Measurements from ENCODE around the gene NT5C1A. TPM values are rescaled to one million over a fixed set of nuclear protein-coding genes. Genes with fewer than 3 reads are reported as not detected.

The NT5C1A gene
- total RNA-seq, 2 donors from 2014 or later = 2.3 to 3.1 TPM

GRCh38 chr1:39681294-39681693, 9.4 kb upstream of the NT5C1A start:
- DNase-seq (no peak), ATAC-seq (no peak)
- H3K4me3 ChIP-seq = no peak overlapping the region
- no peaks in the 10 kb centered on the region for H3K4me1 ChIP-seq
- WGBS, 2 donors = 77 to 81% methylated on average over 3 of the region's 3 CpGs
- no peak overlapping the region for H3K27ac ChIP-seq
- H3K36me3 ChIP-seq (replicated peaks in 1 of 2; ENCODE audit: insufficient read depth in 1 of 2, low read depth in 2 of 2) = no peaks in the 10 kb centered on the region
- intact Hi-C loops (cut with DNase I) = no loop called here
- no peaks in the 10 kb centered on the region for H3K9me3 ChIP-seq
- H3K27me3 ChIP-seq = peaks cover 0 to 4% of the 10 kb centered on the region in 2 donors
- no peak for TF ChIP-seq POLR2A (IDR thresholded peaks at IDR 0.05)
- no peak for TF ChIP-seq CTCF (IDR thresholded peaks at IDR 0.05)

GRCh38 chr1:39680751-39681150, 8.8 kb upstream of the NT5C1A start:
- no peaks in the 10 kb centered on the region for H3K4me1 ChIP-seq
- TF ChIP-seq POLR2A (IDR thresholded peaks at IDR 0.05) (no peak), CTCF (IDR thresholded peaks at IDR 0.05) (no peak)
- WGBS, 2 donors = 71 to 72% methylated on average over 4 of the region's 4 CpGs
- H3K27ac ChIP-seq = no peak overlapping the region
- intact Hi-C loops (cut with DNase I) = no loop called here
- ATAC-seq (no peak), DNase-seq (no peak)
- H3K36me3 ChIP-seq (replicated peaks in 1 of 2; ENCODE audit: insufficient read depth in 1 of 2, low read depth in 2 of 2) = no peaks in the 10 kb centered on the region
- no peak overlapping the region for H3K4me3 ChIP-seq
- H3K27me3 ChIP-seq = peaks cover 0 to 4% of the 10 kb centered on the region in 2 donors
- no peaks in the 10 kb centered on the region for H3K9me3 ChIP-seq

GRCh38 chr1:39679821-39680220, 7.9 kb upstream of the NT5C1A start:
- TF ChIP-seq POLR2A (IDR thresholded peaks at IDR 0.05) (no peak), CTCF (IDR thresholded peaks at IDR 0.05) (no peak)
- DNase-seq = no peak
- Histone ChIP-seq H3K27me3 (peaks cover 0 to 4% of the 10 kb centered on the region in 2 donors), H3K36me3 (replicated peaks in 1 of 2; ENCODE audit: insufficient read depth in 1 of 2, low read depth in 2 of 2) (no peaks in the 10 kb centered on the region), H3K4me1 (no peaks in the 10 kb centered on the region), H3K4me3 (no peak overlapping the region), H3K9me3 (no peaks in the 10 kb centered on the region), H3K27ac (no peak overlapping the region)
- ATAC-seq = no peak
- 55 to 87% methylated on average over 2 of the region's 2 CpGs for WGBS, 2 donors
- intact Hi-C loops (cut with DNase I) = no loop called here

- intact Hi-C loops (cut with DNase I) = no loop called here
- H3K36me3 ChIP-seq (replicated peaks in 1 of 2; ENCODE audit: insufficient read depth in 1 of 2, low read depth in 2 of 2) = no peaks in the 10 kb centered on the region
- no peaks in the 10 kb centered on the region for H3K4me1 ChIP-seq
- no peak overlapping the region for H3K4me3 ChIP-seq
- ATAC-seq = no peak
- H3K27ac ChIP-seq = no peak overlapping the region
- H3K27me3 ChIP-seq = no peaks in the 10 kb centered on the region
- DNase-seq = no peak
- no peaks in the 10 kb centered on the region for H3K9me3 ChIP-seq
- WGBS, 2 donors = 65 to 74% methylated on average over 2 of the region's 2 CpGs
- TF ChIP-seq CTCF (IDR thresholded peaks at IDR 0.05) = no peak
- TF ChIP-seq POLR2A (IDR thresholded peaks at IDR 0.05) = no peak
Measured at GRCh38 chr1:39678889-39679288, 7.0 kb upstream of the NT5C1A start.

- WGBS, 2 donors = 76 to 83% methylated on average over 4 of the region's 4 CpGs
- ATAC-seq (no peak), DNase-seq (no peak)
- Histone ChIP-seq H3K27ac (no peak overlapping the region), H3K4me1 (peaks cover 2% of the 10 kb centered on the region), H3K9me3 (no peaks in the 10 kb centered on the region), H3K4me3 (no peak overlapping the region), H3K27me3 (no peaks in the 10 kb centered on the region), H3K36me3 (replicated peaks in 1 of 2; ENCODE audit: insufficient read depth in 1 of 2, low read depth in 2 of 2) (no peaks in the 10 kb centered on the region)
- intact Hi-C loops (cut with DNase I) = no loop called here
- no peak for TF ChIP-seq POLR2A (IDR thresholded peaks at IDR 0.05)
- TF ChIP-seq CTCF (IDR thresholded peaks at IDR 0.05) = no peak
Measured at GRCh38 chr1:39677645-39678044, 5.7 kb upstream of the NT5C1A start.
